ENCODE measurements around the gene PTPRG.

GRCh38 chr3:61729038-61729634 lies 167.8 kb downstream of the PTPRG start:
- TF ChIP-seq POLR2A (IDR thresholded peaks at IDR 0.05; ENCODE audit: low read length) (no peak), GATA1 (IDR thresholded peaks at IDR 0.05; ENCODE audit: low read depth, low read length) (no peak)
